ENCODE results near the gene GRAMD2A. TPM values are rescaled to one million over a fixed set of nuclear protein-coding genes. Genes with fewer than 3 reads are reported as not detected.

Gene GRAMD2A
- total and polyA plus RNA-seq, 2 donors (not counting 3 experiments of a cell fraction or from before 2014, with no cell fraction given): 0.08 to 0.29 TPM

DNA sequence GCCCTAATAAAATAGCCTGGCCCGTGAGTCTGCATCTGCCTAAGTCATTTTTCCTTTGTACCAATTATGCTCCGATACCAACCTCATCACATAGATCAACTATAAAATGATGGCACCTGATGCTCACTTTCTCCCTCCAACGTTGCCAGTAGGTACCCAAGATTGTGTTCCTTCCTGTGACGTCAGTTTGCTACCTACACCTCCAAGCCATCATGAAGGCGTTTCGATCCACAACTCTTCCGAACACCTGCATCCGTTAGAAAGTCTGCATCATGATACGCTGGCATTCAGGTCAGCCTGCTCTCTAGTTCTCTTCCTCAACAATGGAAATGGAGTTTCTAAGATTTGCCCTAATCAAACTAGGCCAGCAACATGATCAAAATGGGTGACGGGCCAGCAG lies 25.7 kb upstream of the GRAMD2A start:
- Histone ChIP-seq H3K27me3 (ENCODE audit: control insufficient read depth in 2 of 2, insufficient read depth in 2 of 2, low read length in 2 of 2) (no peaks in the 10 kb centered on the region), H3K4me3 (replicated peaks in 1 of 3; ENCODE audit: insufficient read depth in 1 of 3, low read depth in 1 of 3, low read length in 3 of 3) (no peak overlapping the region), H3K27ac (ENCODE audit: insufficient read depth, low read depth, low read length) (no peak overlapping the region), H3K79me2 (ENCODE audit: control insufficient read depth, insufficient read depth, low read length) (peaks cover 91% of the 10 kb centered on the region), H3K4me1 (ENCODE audit: control insufficient read depth, extremely low read depth, insufficient read depth, low read length) (peaks cover 43% of the 10 kb centered on the region), H3K9me3 (replicated peaks; ENCODE audit: control insufficient read depth, insufficient read depth, low read length) (no peaks in the 10 kb centered on the region), H4K20me1 (replicated peaks; ENCODE audit: control insufficient read depth, extremely low read depth, insufficient read depth, low read length) (peaks cover 2% of the 10 kb centered on the region), H2AFZ (ENCODE audit: low read depth, low read length) (no peak overlapping the region), H3K9ac (replicated peaks; ENCODE audit: extremely low read depth, insufficient read depth, low read length) (no peak overlapping the region), H3K36me3 (ENCODE audit: control insufficient read depth in 2 of 2, extremely low read depth in 1 of 2, insufficient read depth in 2 of 2, low read length in 2 of 2) (peaks cover 13 to 21% of the 10 kb centered on the region in 2 experiments), H3K9me1 (replicated peaks; ENCODE audit: control insufficient read depth, extremely low read depth, insufficient read depth, low read length) (no peaks in the 10 kb centered on the region), H3K4me2 (ENCODE audit: insufficient read depth, low read length) (no peak overlapping the region)
- DNase-seq (ENCODE audit: low read depth, low spot score) (no peak), FAIRE-seq (no peak)
- intact Hi-C loops (cut with micrococcal nuclease) (no loop called here), dilution Hi-C loops (cut with MboI; ENCODE audit: extremely low pct_ligation_motif_present, low sequenced_read_pairs) (no loop called here)
- no TSS peak for BruUV-seq (replicated peaks)
- no peak for TF ChIP-seq MYC (IDR thresholded peaks at IDR 0.05; ENCODE audit: low read depth, low read length)
- no peak for TF ChIP-seq EZH2 (IDR thresholded peaks at IDR 0.05; ENCODE audit: borderline replicate concordance, low read depth, low read length, severe bottlenecking)
- no peak for TF ChIP-seq GATA2 (IDR thresholded peaks at IDR 0.05; ENCODE audit: insufficient read depth, insufficient read length, low read depth, low read length)
- no peak for TF ChIP-seq JUN (IDR thresholded peaks at IDR 0.05; ENCODE audit: borderline replicate concordance, insufficient read depth, insufficient read length, low read depth)
- no peak for TF ChIP-seq POLR2A (IDR thresholded peaks at IDR 0.05; ENCODE audit: low read depth, low read length)
- TF ChIP-seq FOS (IDR thresholded peaks at IDR 0.05; ENCODE audit: borderline replicate concordance, insufficient read depth, low read length): no peak
- TF ChIP-seq, protein P1, sequence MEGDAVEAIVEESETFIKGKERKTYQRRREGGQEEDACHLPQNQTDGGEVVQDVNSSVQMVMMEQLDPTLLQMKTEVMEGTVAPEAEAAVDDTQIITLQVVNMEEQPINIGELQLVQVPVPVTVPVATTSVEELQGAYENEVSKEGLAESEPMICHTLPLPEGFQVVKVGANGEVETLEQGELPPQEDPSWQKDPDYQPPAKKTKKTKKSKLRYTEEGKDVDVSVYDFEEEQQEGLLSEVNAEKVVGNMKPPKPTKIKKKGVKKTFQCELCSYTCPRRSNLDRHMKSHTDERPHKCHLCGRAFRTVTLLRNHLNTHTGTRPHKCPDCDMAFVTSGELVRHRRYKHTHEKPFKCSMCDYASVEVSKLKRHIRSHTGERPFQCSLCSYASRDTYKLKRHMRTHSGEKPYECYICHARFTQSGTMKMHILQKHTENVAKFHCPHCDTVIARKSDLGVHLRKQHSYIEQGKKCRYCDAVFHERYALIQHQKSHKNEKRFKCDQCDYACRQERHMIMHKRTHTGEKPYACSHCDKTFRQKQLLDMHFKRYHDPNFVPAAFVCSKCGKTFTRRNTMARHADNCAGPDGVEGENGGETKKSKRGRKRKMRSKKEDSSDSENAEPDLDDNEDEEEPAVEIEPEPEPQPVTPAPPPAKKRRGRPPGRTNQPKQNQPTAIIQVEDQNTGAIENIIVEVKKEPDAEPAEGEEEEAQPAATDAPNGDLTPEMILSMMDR (IDR thresholded peaks at IDR 0.05; ENCODE audit: extremely low read depth in 1 of 2, insufficient read depth in 1 of 2, low read depth in 1 of 2, low read length in 2 of 2): no peak
- no peak for TF ChIP-seq POLR2AphosphoS5 (IDR thresholded peaks at IDR 0.05; ENCODE audit: insufficient read depth, low read depth, low read length)
- TF ChIP-seq, protein P2, sequence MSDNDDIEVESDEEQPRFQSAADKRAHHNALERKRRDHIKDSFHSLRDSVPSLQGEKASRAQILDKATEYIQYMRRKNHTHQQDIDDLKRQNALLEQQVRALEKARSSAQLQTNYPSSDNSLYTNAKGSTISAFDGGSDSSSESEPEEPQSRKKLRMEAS (IDR thresholded peaks at IDR 0.05; ENCODE audit: insufficient read depth, insufficient read length): no peak
- ChIA-PET POLR2A (no interaction called here), CTCF (interaction anchor here (1.3 kb wide), 1 partner anchor 24 kb away, joined by 3 read pairs; no protein-coding TSS in a partner anchor)

Measured in endothelial cell of umbilical vein (primary cell).